ENCODE data around the gene EXTL2.
"Not testable (repeated sequence)": the region's sequence is repeated elsewhere in the genome, so short reads cannot be mapped to it uniquely, and the experiment has no call there.

Gene EXTL2

GRCh38 chr1:100896481-100896982 is 1.9 kb upstream of the EXTL2 start:
- peak; percentile 43 for DNase-seq

DNA sequence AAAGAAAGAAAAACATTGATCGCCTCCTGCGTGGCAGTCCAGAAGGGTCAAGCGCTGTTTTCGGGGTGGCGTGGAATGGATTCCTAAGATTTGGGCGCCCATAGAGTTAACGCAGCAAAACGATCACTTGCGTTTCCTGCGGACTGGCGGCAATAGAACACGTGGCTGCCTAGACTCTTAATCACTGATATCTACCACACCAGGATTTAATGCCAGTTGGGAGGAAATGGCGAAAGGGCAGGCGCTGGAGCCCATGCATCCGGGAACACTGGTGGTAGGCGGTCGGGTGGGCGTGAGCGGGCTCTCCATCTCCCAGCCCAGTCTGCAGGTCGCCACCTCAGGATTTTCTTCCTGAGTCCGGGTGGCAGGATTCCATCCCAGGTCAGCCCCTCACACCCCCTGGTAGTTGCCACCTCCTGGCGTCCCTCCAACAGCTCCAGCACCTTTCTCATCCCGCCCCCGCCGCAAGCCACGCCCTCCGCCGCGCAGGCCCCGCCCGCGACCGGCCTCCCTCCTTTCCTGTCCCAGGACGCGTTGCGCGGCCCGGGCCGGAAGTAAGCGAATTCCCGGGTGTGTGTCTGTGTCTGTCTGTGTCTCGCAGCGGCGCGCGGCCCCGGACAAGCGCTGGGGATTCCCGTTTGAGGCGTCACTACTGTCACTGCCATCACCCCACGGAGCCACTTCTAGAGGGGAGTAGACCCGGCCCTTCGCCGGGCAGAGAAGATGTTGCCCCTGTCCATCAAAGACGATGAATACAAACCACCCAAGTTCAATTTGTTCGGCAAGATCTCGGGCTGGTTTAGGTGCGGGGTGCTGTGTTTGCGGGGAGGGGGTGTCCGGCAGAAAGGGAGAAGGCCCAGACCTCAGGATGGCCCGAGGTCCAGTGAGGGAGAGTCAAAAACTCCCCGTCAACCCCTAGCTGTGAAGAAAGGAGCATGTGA is 1.2 kb upstream of the EXTL2 start, which contains the start of gene SLC30A7:
SLC30A7 (plus strand) TSS at position 551 of the 941 bp plus-strand sequence; CDS start at position 724, 173 bp downstream.
- DNase-seq, result peak; percentile 83

GRCh38 chr1:100893718-100894117 is 924 bp downstream of the EXTL2 start:
- DNase-seq, result no peak

GRCh38 chr1:100892554-100892953 is 2.1 kb downstream of the EXTL2 start:
- DNase-seq, result no peak

DNA sequence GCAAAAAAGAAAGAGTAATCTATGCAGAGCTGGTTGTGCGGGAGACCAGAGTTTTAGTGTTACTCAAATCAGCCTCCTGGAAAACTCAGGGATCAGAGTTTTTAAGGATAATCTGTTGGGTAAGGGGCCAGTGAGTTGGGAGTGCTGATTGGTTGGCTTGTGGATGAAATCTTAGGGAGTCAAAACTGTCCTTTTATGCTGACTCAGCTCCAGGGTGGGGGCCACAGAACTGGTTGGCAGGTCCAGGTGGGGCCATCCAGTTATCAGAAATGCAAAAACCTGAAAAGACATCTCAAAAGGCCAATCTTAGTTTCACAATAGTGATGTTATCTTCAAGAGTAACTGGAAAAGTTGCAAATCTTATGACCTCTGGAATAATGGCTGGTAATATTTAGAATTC is 3.3 kb downstream of the EXTL2 start:
- no peak for DNase-seq

DNA sequence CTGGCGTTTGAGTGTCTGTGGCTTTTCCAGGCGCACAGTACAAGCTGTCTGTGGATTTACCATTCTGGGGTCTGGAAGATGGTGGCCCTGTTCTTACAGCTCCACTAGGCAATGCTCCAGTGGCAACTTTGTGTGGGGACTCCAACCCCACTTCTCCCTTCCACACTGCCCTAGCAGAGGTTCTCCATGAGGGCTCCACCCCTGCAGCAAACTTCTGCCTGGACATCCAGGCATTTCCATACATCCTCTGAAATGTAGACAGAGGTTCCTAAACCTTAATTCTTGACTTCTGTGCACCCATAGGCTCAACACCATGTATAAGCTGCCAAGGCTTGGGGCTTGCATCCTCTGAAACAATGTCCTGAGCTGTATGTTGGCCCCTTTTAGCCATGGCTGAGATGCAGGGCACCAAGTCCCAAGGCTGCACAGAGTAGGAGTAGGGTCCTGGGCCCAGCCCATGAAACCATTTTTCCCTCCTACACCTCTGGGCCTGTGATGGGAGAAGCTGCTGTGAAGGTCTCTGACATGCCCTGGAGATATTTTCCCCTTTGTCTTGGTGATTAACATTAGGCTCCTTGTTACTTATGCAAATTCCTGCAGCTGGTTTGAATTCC is 4.7 kb downstream of the EXTL2 start:
- not testable (repeated sequence) for DNase-seq

- not testable (repeated sequence) for DNase-seq
These were observed 5.6 kb downstream of the EXTL2 start for GRCh38 chr1:100889007-100889406.

DNA sequence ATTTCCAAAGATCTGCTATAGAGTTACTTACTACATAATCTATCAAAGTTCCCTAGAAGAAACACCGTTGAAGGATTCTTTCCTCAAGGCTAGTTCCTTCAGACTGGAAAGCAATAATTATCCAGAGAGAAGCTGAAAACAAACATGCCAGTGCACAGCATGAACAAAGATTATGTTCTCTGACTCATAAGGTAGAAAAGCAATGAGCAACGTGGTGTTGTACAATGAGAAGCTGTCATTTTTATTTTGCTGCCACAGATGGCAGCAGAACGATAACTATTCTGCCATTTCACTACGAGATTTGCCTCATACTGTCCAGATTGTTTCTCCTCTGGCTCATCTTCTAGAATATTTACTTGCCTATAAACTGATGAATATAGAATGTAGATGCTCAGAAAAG is 10.7 kb downstream of the EXTL2 start:
- no peak for DNase-seq

DNA sequence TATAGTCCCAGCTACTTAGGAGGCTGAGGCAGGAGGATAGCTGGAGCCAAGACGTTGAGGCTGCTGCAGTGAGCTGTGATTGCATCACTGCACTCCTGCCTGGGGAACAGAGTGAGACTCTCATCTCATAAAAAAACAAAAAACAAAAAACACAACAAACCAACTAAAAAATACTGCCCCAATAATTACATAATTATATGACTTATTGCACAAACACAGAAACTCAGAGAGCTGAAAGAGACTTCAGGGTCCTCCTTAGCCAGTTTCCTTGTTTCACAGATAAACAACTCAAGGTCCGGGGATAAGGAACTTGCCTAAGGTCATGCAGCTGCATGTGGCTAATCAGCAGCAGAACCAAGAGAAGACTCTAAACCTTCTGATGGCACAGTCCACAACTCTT is 11.9 kb downstream of the EXTL2 start:
- no peak for DNase-seq

GRCh38 chr1:100881687-100882086 is 13.0 kb downstream of the EXTL2 start:
- no peak for DNase-seq

DNA sequence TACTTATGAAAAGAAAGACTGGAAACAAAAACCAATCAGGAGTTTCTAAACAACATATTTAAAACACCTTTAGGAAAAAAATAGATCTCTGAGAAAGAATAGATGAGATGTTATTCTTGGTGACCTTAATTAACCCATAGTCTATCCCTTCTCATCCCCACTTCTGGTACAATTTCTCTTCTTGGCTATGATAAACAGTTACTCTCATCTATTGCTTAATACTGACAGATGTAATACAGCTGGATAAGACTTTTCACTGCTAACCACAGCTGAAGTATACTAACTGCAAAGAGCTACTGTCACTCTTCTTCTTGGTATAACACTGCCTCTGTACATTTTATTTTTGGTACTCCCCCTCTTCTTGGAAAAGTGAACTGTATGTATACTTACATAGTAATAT is 15.2 kb downstream of the EXTL2 start:
- DNase-seq, result no peak

DNA sequence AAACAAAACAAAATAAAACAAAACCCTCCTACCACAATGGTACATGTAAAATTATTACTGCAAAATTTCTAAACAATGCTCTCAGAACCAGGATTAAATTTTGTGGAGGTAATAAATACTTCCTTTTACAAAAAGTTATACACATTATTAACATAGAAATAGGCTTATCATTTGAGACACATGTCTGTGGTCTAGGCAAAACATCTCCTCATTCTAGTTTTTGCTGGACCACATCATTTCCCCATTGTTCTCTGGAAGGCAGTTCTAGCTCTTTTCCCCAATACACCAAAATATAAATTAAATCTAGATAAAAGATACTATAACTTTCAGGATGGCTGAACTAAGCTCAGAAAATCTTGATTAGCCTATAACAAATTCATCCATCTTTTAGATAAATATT is 18.4 kb downstream of the EXTL2 start:
- no peak for DNase-seq

- DNase-seq, result peak; percentile 80
These were observed 19.4 kb downstream of the EXTL2 start for GRCh38 chr1:100875228-100875627.

DNA sequence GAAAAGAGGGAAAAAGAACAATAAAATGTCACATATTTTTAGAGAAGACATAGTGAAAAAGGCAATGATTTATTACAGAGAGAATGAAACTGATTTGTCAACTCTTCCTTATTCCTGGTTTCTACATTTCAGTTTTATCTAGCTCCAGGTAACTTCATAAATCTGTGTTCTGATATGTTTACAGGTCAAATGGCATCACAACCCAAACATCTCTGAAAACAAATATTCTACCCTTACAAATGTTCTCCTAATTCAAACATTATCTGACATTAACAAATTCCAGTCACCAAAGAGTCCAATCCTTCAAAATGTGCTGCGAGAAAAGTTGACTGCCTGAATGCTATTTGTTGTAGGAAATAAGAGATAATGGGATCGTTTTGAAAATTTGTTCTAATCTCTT is 20.2 kb downstream of the EXTL2 start:
- no peak for DNase-seq

- DNase-seq, result no peak
These were observed 24.6 kb downstream of the EXTL2 start for GRCh38 chr1:100869996-100870395.

- peak; percentile 52 for DNase-seq
These were observed 26.2 kb downstream of the EXTL2 start for GRCh38 chr1:100868364-100868995.

GRCh38 chr1:100866901-100867206 is 27.8 kb downstream of the EXTL2 start:
- DNase-seq, result no peak

GRCh38 chr1:100866041-100866900 is 28.4 kb downstream of the EXTL2 start:
- DNase-seq, result peak; percentile 27

GRCh38 chr1:100862591-100862990 is 32.1 kb downstream of the EXTL2 start:
- DNase-seq, result no peak

DNA sequence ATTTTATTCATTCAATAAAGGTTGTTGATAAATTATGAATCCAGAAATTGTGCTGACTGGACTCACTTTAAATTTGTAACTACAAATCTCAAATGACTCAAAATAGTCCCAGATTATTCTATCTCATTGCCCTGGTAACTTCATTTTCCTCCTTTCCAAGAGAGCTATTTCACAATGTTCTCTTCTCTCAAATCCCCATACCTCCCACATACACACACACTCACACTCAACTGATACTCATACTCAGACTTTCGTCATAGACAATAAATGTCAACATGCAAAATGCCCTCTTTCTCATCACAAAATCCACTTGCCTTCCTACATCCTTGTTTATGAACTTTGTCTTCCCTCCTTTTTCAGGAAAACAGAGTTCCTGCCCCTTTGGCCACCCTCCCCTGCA is 33.3 kb downstream of the EXTL2 start:
- no peak for DNase-seq

DNA sequence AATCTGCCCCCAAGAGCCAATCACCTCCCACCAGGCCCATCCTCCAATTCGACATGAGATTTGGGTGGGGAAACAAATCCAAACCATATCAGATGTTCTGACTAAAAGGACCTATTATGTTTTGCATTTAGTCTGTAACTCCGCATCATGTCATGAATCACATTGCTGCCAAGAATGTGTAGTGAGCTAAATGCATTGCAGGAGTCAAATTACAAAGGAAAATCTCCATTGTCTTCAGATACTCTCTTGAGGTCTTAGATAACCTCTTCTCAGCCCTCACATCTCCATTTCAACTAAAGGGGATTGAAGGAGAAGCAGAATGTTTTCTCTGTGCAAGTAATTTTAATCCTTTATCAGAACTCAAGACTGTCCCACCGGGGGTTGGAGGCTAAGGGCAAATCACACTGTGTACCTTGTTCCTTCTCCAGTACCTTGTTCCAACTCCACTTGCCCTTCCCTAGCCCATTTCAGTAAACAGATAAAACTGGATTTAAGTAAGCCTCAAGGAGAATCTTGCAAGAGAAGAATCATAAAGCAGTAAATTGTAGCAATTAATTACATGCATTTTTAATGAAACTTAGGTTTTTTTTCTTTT is 34.1 kb downstream of the EXTL2 start:
- no peak for DNase-seq

DNA sequence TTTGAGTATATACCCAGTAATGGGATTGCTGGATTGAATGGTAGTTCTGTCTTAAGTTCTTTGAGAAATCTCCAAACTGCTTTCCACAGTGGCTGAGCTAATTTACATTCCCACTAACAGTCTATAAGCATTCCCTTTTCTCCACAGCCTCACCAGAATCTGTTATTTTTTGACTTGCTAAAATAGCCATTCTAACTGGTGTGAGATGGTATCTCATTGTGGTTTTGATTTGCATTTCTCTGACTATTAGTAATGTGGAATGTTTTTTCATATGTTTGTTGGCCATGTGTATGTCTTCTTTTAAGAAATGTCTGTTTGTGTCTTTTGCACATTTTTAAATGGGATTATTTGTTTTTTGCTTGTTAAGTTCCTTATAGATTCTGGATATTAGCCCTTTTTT is 39.5 kb downstream of the EXTL2 start:
- not testable (repeated sequence) for DNase-seq
